HG02970 (cell line): Measurements from ENCODE around the gene RDX.

ENCODE experiments used
- ATAC-seq: cut with Tn5 transposase; IDR thresholded peaks from one replicate; pipeline ENCODE4 v1.9.1; 2021; ENCODE audit warnings: mild to moderate bottlenecking, moderate library complexity, moderate number of reproducible peaks; ENCODE audit not compliant: unreplicated experiment, low FRiP score

RDX gene

DNA sequence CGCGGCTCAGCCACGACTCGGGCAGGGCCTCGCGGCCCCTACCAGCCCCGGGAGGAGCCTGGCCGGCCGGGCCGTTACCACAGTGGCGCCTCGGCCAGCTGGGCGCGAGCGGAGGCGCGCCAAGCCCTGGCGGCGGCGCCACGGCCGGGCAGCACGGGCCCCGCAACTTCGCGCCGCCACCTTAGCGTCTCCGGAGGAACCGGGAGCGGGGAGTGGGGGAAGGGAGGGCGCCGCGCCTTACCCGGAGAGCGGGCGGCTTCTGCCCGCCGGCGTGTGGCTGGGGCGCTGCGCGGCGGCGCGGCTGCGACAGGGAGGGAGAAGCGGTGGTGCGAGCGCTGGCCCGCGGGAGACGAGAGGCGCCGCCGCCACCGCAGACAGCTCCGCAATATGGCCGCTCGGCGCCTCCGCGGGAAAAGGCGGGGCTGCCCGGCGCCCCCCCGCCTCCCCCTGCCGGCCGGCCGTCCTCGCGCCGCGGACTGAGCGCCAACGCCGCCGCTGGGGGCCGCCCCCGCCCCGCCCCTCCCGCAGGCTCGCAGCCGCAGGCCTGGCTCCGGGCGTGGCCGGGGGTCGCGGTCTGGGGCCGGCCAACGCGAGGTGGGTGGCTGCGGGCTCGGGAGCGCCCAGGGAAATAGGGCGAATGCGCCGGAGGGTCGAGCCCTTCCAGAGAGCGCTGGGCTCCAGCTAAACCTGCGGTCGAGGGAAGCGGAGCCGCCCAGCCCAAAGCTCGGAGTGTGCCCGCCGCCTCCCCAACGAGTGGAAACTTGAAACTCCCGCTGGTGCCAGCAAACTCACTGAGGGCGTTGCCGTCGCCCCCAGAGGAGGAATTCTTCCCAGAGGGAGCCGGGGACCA is at the start of gene RDX:
RDX (minus strand) TSS at position 389 of the 850 bp plus-strand sequence. CDS start 16,922 bp downstream, outside the sequence.
- ATAC-seq: peak; percentile 76

GRCh38 chr11:110345743-110346142 is 49.3 kb upstream of the RDX start:
- ATAC-seq: no peak

- ATAC-seq: no peak
Measured at GRCh38 chr11:110340436-110340835, 44.0 kb upstream of the RDX start.

GRCh38 chr11:110339456-110340250 is 43.2 kb upstream of the RDX start:
- no peak for ATAC-seq

DNA sequence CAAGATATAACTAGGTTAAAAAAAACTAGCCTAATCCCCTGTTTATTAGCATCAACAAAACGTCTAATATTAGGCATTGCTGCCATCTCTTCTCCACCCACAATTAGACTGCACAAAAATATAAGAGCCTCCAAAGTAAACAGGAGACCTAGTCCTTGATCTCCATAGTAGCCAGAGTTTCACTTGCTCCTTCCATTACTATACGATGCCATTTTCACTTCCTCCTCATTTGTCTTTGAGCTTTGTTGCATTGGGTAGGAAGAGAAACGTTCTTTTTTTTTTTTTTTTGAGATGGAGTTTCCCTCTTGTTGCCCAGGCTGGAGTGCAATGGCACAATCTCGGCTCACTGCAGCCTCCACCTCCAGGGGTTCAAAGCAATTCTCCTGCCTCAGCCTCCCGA is 42.3 kb upstream of the RDX start:
- no peak for ATAC-seq

- no peak for ATAC-seq
Measured at GRCh38 chr11:110337570-110338193, 41.3 kb upstream of the RDX start.

DNA sequence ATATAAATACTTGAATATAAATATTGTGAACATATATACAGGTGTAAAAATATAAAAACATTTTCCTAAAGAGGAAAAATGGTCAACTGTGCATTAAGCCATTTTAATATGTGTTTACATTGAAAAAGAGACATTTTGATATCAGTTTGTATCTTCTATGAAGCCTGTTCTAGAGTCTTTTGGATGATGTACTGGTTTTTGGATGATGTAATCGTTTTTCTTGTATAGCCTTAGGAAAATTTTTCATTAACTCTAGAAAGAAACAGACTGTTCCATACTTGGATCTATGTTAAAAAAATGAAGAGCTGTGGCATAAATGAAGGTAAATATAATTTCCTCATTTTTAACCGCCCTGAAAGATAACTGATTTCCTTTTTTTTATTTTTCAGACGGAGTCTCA is 39.6 kb upstream of the RDX start:
- no peak for ATAC-seq

DNA sequence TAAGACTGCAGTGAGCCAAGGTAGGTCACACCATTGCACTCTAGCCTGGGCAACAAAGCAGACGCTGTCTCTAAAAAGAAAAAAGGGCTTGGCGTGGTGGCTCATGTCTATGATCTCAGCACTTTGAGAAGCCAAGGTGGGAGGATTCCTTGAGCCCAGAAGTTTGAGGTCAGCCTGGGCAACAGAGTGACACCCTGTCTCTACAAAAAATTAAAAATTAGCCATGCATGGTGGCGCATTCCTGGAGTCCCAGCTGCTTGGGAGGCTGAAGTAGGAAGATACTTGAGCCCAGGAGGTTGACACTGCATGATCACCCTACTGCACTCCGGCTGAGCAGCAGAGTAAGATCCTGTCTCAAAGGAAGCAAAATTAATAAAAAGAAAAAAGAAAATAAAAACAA is 38.9 kb upstream of the RDX start:
- ATAC-seq: no peak

DNA sequence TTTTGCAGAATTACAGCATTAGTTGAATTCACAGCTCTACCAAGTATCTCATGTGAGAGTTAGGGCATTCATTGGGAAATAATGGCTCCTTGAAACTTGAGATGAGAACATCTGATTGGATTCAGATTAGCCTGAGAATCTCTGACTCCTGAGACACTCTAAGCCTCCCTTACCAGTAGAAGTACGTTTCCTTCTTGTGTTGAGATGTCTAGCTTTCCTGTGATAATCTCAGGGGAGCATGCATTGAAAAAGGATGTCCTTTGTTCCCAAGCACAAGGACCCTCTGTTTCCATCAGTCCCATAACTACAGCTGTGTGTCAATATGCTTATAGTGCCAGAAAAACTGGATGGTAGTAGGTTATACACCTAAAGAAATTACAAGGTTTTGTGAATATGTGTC is 35.2 kb upstream of the RDX start:
- no peak for ATAC-seq

- no peak for ATAC-seq
Measured at GRCh38 chr11:110329445-110329844, 33.0 kb upstream of the RDX start.

DNA sequence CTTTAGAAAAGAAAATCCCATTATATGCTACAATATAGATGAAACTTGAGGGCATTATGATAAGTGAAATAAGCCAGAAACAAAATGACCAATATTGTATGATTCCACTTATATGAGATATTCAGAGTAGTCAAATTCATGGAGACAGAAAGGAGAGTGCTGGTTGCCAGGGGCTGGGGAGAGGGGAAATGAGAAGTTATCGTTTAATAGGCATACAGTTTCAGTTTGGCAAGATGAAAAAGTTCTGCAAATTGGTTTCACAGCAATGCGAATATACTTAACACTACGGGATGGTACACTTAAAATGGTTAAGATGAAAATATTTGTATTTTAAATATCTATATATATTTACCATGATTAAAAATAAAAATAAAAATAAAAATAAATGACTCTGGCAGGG is 31.1 kb upstream of the RDX start:
- no peak for ATAC-seq

DNA sequence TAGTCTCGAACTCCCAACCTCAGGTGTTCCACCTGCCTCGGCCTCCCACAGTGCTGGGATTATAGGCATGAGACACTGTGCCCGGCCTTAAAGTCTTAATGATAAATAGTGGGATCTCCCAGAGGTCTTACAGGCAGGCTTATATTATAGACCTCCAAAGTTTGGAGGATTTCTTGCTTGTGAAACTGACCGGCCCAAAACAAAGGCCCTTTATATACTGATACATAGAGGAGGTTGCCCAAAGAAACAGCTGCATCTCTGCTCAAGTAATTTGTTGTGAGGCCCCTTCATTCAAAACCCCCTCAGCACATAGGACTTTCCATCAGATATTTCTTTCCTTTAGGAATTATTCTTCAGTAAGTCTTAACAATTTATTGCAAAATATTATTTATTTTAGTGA is 27.4 kb upstream of the RDX start:
- ATAC-seq: no peak

DNA sequence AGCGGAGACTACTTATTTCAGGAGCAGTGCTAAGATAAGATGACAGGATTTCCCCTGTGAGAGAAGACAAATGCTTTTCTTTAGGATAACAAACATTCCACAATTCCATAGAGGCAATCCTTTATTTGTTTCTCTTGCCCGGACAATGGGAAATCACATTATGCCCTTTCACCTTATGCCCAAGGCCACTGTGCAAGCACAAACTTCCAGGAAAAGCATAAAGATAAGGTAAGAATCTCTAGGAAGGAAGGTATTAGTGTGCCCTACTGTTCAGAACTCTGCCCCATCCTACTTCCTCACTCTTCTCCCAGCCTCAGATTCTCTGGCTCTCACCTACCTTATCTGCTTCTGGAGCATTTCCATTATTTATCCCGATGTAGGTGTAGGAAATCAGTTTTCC is 23.1 kb upstream of the RDX start:
- no peak for ATAC-seq

- ATAC-seq: no peak
Measured at GRCh38 chr11:110318638-110319404, 22.4 kb upstream of the RDX start.

DNA sequence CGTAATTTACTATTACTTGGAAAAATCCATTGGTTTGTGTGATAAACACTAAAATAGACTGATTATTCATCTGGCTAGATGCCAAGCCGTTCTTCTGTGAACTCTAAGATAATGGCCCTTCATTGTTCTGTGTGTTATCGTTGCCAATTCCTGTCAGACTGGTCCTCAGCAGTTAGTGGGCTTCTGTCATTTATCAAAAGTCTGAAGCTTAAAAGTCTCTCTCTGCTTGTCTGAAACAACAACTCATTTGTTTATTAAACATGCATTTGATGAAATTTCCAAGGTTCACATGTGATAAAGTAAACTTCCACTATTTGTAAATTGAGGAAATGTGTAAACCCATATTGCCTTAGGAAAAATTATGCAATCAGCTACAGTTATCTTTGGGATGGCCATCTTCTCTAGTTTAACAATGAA is 21.1 kb upstream of the RDX start:
- ATAC-seq: no peak

DNA sequence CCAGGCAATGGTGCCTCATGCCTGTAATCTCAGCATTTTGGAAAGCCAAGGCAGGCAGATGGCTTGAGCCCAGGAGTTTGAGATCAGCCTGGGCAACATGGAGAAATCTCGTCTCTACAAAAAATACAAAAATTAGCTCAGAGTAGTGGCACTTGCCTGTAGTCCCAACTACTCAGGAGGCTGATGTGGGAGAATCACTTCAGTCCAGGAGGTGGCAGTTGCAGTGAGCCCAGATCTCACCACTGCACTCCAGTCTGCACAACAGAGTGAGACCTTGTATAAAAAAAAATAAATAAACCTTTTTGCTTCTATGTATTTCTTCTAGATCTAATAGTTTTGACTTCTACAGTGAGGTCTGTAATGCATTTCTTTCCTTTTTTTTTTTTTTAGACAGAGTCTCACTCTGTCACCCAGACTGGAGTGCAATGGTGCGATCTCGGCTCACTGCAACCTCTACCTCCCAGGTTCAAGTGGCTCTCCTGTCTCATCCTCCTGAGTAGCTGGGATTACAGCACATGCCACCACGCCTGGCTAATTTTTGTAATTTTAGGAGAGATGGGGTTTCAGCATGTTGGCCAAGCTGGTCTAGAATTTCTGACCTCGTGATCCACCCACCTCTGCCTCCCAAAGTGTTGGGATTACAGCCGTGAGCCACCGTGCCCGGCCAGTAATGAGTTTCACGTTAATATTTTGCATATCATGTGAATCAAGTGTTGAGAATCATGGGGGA is 18.1 kb upstream of the RDX start:
- no peak for ATAC-seq

DNA sequence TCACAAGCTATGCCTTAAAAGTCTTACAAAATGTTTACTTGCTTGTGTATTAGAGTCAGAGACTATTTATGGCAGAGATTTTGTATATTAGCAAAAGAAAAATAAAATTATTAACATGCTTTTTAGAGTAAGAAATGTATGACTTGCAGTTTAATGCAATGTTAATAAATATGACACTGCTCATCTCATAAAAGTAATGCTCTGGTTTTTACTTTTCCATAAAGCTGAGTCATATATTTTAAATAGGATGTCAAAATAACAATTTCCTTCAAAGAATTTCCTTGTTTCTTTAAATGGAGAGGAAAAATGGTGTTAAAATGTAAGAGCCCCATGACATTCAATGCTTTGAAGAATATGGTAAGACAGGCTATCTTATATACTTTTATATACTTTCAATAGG is 16.3 kb upstream of the RDX start:
- no peak for ATAC-seq

- no peak for ATAC-seq
Measured at GRCh38 chr11:110311783-110312579, 15.6 kb upstream of the RDX start.

GRCh38 chr11:110308071-110308470 is 11.7 kb upstream of the RDX start:
- no peak for ATAC-seq
